GM12892 (cell line): Measurements from ENCODE around the gene STAB1. TPM values are rescaled to one million over a fixed set of nuclear protein-coding genes. Genes with fewer than 3 reads are reported as not detected.

ENCODE experiments used
- DNase-seq: peaks from one replicate; pipeline ENCODE4 v3.0.0; 2011; ENCODE audit not compliant: insufficient read length
- FAIRE-seq: peaks from 2 replicates; lab custom pipeline; 2011; peaks lifted over from hg19 to GRCh38; lab: Jason Lieb, UNC
- POLR2A ChIP-seq: IDR thresholded peaks from 2 replicates; pipeline ENCODE4 v1.6.1; 2011; ENCODE audit warnings: low read depth, low read length, control low read depth
- POLR2AphosphoS5 ChIP-seq: IDR thresholded peaks from 2 replicates; pipeline ENCODE4 v1.6.1; 2011; ENCODE audit warnings: low read depth, low read length, control low read depth
- TAF1 ChIP-seq: IDR thresholded peaks from 2 replicates; pipeline ENCODE4 v1.6.1; 2011; ENCODE audit warnings: low read depth, mild to moderate bottlenecking, control low read depth, low read length, borderline replicate concordance
- polyA plus RNA-seq: library from polyadenylated mRNA; unstranded; fragments of >200 nt; gene quantifications from one replicate; pipeline ENCODE4 v1.2.1, GENCODE V29; 2012; ENCODE audit warnings: missing spikeins, inconsistent platforms; ENCODE audit not compliant: missing spikeins

The STAB1 gene
- not detected for polyA plus RNA-seq

GRCh38 chr3:52494886-52495495 lies at the start of gene STAB1:
STAB1 (plus strand) TSS chr3:52495338; CDS start chr3:52495414, 76 bp downstream.
- DNase-seq (no peak), FAIRE-seq (no peak)
- no peak for TF ChIP-seq POLR2AphosphoS5
- TF ChIP-seq POLR2A: no peak
- no peak for TF ChIP-seq TAF1

- FAIRE-seq: no peak
- DNase-seq: no peak
- TF ChIP-seq POLR2AphosphoS5: no peak
- TF ChIP-seq TAF1: no peak
- TF ChIP-seq POLR2A: no peak
Measured at GRCh38 chr3:52446042-52446441, 49.1 kb upstream of the STAB1 start.

- DNase-seq: peak; percentile 63
- TF ChIP-seq TAF1 (no peak), POLR2AphosphoS5 (no peak), POLR2A (no peak)
- peak; percentile 70 for FAIRE-seq
Measured at GRCh38 chr3:52446631-52447511, 48.3 kb upstream of the STAB1 start.

GRCh38 chr3:52447512-52448355 lies 47.4 kb upstream of the STAB1 start:
- FAIRE-seq: no peak
- DNase-seq: no peak
- TF ChIP-seq POLR2AphosphoS5 (no peak), TAF1 (no peak), POLR2A (no peak)

GRCh38 chr3:52450489-52451236 lies 44.5 kb upstream of the STAB1 start:
- no peak for TF ChIP-seq TAF1
- TF ChIP-seq POLR2A: no peak
- TF ChIP-seq POLR2AphosphoS5: no peak
- DNase-seq: no peak
- no peak for FAIRE-seq

GRCh38 chr3:52451237-52452083 lies 43.7 kb upstream of the STAB1 start:
- FAIRE-seq (no peak), DNase-seq (no peak)
- TF ChIP-seq POLR2AphosphoS5 (no peak), TAF1 (no peak), POLR2A (no peak)

- no peak for DNase-seq
- TF ChIP-seq POLR2A: no peak
- TF ChIP-seq TAF1: no peak
- TF ChIP-seq POLR2AphosphoS5: no peak
- FAIRE-seq: no peak
Measured at GRCh38 chr3:52452126-52452525, 43.0 kb upstream of the STAB1 start.

GRCh38 chr3:52452570-52453221 lies 42.4 kb upstream of the STAB1 start:
- FAIRE-seq (no peak), DNase-seq (no peak)
- no peak for TF ChIP-seq TAF1
- no peak for TF ChIP-seq POLR2A
- TF ChIP-seq POLR2AphosphoS5: no peak

- FAIRE-seq: no peak
- DNase-seq: no peak
- TF ChIP-seq POLR2A: no peak
- TF ChIP-seq POLR2AphosphoS5: no peak
- no peak for TF ChIP-seq TAF1
Measured at GRCh38 chr3:52453496-52454249, 41.5 kb upstream of the STAB1 start, which contains the start of gene TNNC1. TNNC1 (minus strand) TSS chr3:52454041; CDS start chr3:52454015, 26 bp downstream.
